ENCODE results near the gene MS4A3. TPM values are rescaled to one million over a fixed set of nuclear protein-coding genes. Genes with fewer than 3 reads are reported as not detected.

Gene MS4A3
- total and polyA plus RNA-seq, 2 experiments from 2014 or later: not detected

DNA sequence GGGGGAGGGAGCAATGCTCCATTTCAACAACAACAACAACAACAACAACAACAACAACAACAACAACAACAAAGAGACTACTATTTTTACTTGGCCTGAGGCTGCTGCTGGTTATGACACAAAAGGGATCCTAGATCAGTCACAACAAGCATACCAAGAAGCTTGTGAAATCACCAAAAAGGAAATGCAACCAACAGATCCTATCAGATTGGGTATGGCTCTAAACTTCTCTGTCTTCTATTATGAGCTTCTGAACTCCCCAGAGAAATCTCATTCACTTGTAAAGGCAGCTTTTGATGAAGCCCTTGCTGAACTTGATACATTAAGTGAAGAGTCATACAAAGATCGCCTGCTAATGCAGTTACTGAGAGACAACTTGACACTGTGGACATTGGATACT lies 21.5 kb downstream of the MS4A3 start:
- no peaks in the 10 kb centered on the region for H3K4me1 ChIP-seq (ENCODE audit: insufficient read depth)
- WGBS (ENCODE audit: low lambda C conversion rate, missing lambda C conversion rate): 88% methylated on average over 1 of the region's 1 CpG
- H3K9me2 ChIP-seq (replicated peaks; ENCODE audit: insufficient read depth): no peaks in the 10 kb centered on the region
- DNase-seq (ENCODE audit: low spot score): no peak
- no peaks in the 10 kb centered on the region for H3K9me3 ChIP-seq (ENCODE audit: low read depth)
- no peak overlapping the region for H3K4me2 ChIP-seq
- H3K36me3 ChIP-seq (replicated peaks; ENCODE audit: insufficient read depth, low read depth): no peaks in the 10 kb centered on the region
- H3K79me2 ChIP-seq: no peaks in the 10 kb centered on the region
- TF ChIP-seq EZH2 (IDR thresholded peaks at IDR 0.05; ENCODE audit: borderline replicate concordance): no peak
- no peak for TF ChIP-seq EZH2phosphoT487 (IDR thresholded peaks at IDR 0.05; ENCODE audit: low read depth, severe bottlenecking, unreplicated experiment)
- TF ChIP-seq, protein P1, sequence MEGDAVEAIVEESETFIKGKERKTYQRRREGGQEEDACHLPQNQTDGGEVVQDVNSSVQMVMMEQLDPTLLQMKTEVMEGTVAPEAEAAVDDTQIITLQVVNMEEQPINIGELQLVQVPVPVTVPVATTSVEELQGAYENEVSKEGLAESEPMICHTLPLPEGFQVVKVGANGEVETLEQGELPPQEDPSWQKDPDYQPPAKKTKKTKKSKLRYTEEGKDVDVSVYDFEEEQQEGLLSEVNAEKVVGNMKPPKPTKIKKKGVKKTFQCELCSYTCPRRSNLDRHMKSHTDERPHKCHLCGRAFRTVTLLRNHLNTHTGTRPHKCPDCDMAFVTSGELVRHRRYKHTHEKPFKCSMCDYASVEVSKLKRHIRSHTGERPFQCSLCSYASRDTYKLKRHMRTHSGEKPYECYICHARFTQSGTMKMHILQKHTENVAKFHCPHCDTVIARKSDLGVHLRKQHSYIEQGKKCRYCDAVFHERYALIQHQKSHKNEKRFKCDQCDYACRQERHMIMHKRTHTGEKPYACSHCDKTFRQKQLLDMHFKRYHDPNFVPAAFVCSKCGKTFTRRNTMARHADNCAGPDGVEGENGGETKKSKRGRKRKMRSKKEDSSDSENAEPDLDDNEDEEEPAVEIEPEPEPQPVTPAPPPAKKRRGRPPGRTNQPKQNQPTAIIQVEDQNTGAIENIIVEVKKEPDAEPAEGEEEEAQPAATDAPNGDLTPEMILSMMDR (IDR thresholded peaks at IDR 0.05; ENCODE audit: poor library complexity): no peak
- no peaks in the 10 kb centered on the region for H3K27me3 ChIP-seq
- no peaks in the 10 kb centered on the region for H4K20me1 ChIP-seq (ENCODE audit: insufficient read depth, poor library complexity, severe bottlenecking)
- no peak overlapping the region for H3K4me3 ChIP-seq
- H2AFZ ChIP-seq: no peak overlapping the region
- H3K27ac ChIP-seq: no peak overlapping the region

DNA sequence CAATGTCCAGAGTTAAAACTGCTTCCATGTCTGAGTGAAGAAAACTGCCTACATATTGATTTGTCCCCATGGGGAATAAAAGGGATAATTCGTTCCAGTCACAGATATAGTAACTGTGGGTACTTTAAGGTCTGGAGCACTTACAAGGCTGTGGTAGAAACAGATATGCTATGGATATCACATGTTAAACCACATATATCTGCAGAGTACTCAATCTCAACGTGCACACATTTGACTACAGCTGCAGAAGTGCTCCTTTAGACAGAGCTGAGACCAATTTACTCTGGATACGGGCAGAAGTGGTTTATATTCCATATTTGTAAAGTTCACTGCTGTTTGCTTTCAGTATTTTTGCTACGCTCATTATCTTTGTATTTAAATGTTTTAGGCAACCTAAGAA lies 22.3 kb downstream of the MS4A3 start:
- no peak for DNase-seq (ENCODE audit: low spot score)
- H3K4me3 ChIP-seq: no peak overlapping the region
- H3K9me2 ChIP-seq (replicated peaks; ENCODE audit: insufficient read depth): no peaks in the 10 kb centered on the region
- H3K79me2 ChIP-seq: no peaks in the 10 kb centered on the region
- WGBS (ENCODE audit: low lambda C conversion rate, missing lambda C conversion rate): 65% methylated on average over 4 of the region's 4 CpGs
- H2AFZ ChIP-seq: no peak overlapping the region
- no peaks in the 10 kb centered on the region for H3K4me1 ChIP-seq (ENCODE audit: insufficient read depth)
- no peaks in the 10 kb centered on the region for H3K36me3 ChIP-seq (replicated peaks; ENCODE audit: insufficient read depth, low read depth)
- no peaks in the 10 kb centered on the region for H3K27me3 ChIP-seq
- H3K27ac ChIP-seq: no peak overlapping the region
- H3K9me3 ChIP-seq (ENCODE audit: low read depth): no peaks in the 10 kb centered on the region
- H3K4me2 ChIP-seq: no peak overlapping the region
- no peaks in the 10 kb centered on the region for H4K20me1 ChIP-seq (ENCODE audit: insufficient read depth, poor library complexity, severe bottlenecking)
- TF ChIP-seq, protein P1 (IDR thresholded peaks at IDR 0.05; ENCODE audit: poor library complexity): no peak
- TF ChIP-seq EZH2phosphoT487 (IDR thresholded peaks at IDR 0.05; ENCODE audit: low read depth, severe bottlenecking, unreplicated experiment): no peak
- no peak for TF ChIP-seq EZH2 (IDR thresholded peaks at IDR 0.05; ENCODE audit: borderline replicate concordance)

DNA sequence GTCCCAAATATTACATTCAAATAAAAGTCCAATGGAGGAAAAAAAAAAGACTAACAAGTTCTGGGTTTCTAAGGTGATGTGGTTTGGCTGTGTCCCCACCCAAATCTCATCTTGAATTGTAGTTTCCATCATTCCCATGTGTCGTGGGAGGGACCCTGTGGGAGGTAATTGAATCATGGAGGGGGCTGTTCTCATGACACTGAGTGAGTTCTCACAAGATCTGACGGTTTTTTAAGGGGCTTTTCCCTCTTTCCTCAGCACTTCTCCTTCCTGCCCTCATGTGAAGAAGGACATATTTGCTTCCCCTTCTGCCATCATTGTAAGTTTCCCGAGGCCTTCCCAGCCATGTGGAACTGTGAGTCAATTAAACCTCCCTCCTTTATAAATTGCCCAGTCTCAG lies 24.1 kb downstream of the MS4A3 start:
- Histone ChIP-seq H3K27ac (no peak overlapping the region), H3K36me3 (replicated peaks; ENCODE audit: insufficient read depth, low read depth) (no peaks in the 10 kb centered on the region), H3K27me3 (no peaks in the 10 kb centered on the region), H3K79me2 (no peaks in the 10 kb centered on the region), H3K4me1 (ENCODE audit: insufficient read depth) (no peaks in the 10 kb centered on the region), H3K9me3 (ENCODE audit: low read depth) (no peaks in the 10 kb centered on the region), H3K4me3 (no peak overlapping the region), H4K20me1 (ENCODE audit: insufficient read depth, poor library complexity, severe bottlenecking) (no peaks in the 10 kb centered on the region), H2AFZ (no peak overlapping the region), H3K9me2 (replicated peaks; ENCODE audit: insufficient read depth) (no peaks in the 10 kb centered on the region), H3K4me2 (no peak overlapping the region)
- TF ChIP-seq EZH2 (IDR thresholded peaks at IDR 0.05; ENCODE audit: borderline replicate concordance): no peak
- no peak for TF ChIP-seq EZH2phosphoT487 (IDR thresholded peaks at IDR 0.05; ENCODE audit: low read depth, severe bottlenecking, unreplicated experiment)
- TF ChIP-seq, protein P1 (IDR thresholded peaks at IDR 0.05; ENCODE audit: poor library complexity): no peak
- WGBS (ENCODE audit: low lambda C conversion rate, missing lambda C conversion rate): 59% methylated on average over 3 of the region's 3 CpGs
- no peak for DNase-seq (ENCODE audit: low spot score)

All from hepatocyte (in vitro differentiated cells).